HepG2 (cell line): ENCODE data around the gene CHADL. TPM values are rescaled to one million over a fixed set of nuclear protein-coding genes. Genes with fewer than 3 reads are reported as not detected.

Experiments
- BHLHE40 ChIP-seq: IDR thresholded peaks from 2 replicates; pipeline ENCODE4 v1.6.1; 2011; ENCODE audit warnings: low read length, improper control_type of control experiment
- CAMTA2 ChIP-seq: sonication (generic); formaldehyde crosslinking; IDR thresholded peaks from 2 replicates; pipeline ENCODE4 v1.4.0; 2020; ENCODE audit warnings: mild to moderate bottlenecking, missing genetic modification reagents, borderline replicate concordance
- EZH2 ChIP-seq: conservative IDR thresholded peaks from 2 replicates; pipeline ENCODE4 v1.6.1; 2012; ENCODE audit warnings: mild to moderate bottlenecking, low read depth, low read length, moderate library complexity
- FOXP1 ChIP-seq, 2 experiments: fragments of 450-650 bp in 1 of 2; IDR thresholded peaks; 2 replicates each; pipeline ENCODE4 v1.6.1; 2017 to 2018; ENCODE audit warnings: antibody characterized with exemption in 1 of 2
- GFI1 ChIP-seq: sonication (generic); formaldehyde crosslinking; IDR thresholded peaks from 2 replicates; pipeline ENCODE4 v1.5.0; 2020; ENCODE audit warnings: missing genetic modification reagents, mild to moderate bottlenecking, borderline replicate concordance
- HDAC2 ChIP-seq: sonication (generic); formaldehyde crosslinking; IDR thresholded peaks from 2 replicates; pipeline ENCODE4 v1.4.0; 2020; ENCODE audit warnings: missing genetic modification reagents
- MTF2 ChIP-seq: sonication (generic); formaldehyde crosslinking; IDR thresholded peaks from 2 replicates; pipeline ENCODE4 v1.5.0; 2020; ENCODE audit warnings: missing genetic modification reagents, borderline replicate concordance
- NCOA1 ChIP-seq: sonication (generic); formaldehyde crosslinking; IDR thresholded peaks from 2 replicates; pipeline ENCODE4 v1.9.0; 2021; ENCODE audit warnings: missing genetic modification reagents
- POGK ChIP-seq: sonication (generic); formaldehyde crosslinking; conservative IDR thresholded peaks from 2 replicates; pipeline ENCODE4 v1.8.0; 2022; ENCODE audit warnings: mild to moderate bottlenecking, moderate library complexity, missing genetic modification reagents
- SRSF4 ChIP-seq: fragments of 200-400 bp; formaldehyde crosslinking; IDR thresholded peaks from one replicate; pipeline ENCODE4 v1.6.1; 2018; ENCODE audit warnings: mild to moderate bottlenecking, low read depth, low read length, moderate library complexity; ENCODE audit not compliant: poor library complexity, severe bottlenecking
- YEATS4 ChIP-seq: sonication (generic); formaldehyde crosslinking; IDR thresholded peaks from 2 replicates; pipeline ENCODE4 v1.4.0; 2020; ENCODE audit warnings: missing genetic modification reagents, borderline replicate concordance
- ZBTB38 ChIP-seq: sonication (generic); formaldehyde crosslinking; IDR thresholded peaks from 2 replicates; pipeline ENCODE4 v1.5.1; 2020; ENCODE audit warnings: mild to moderate bottlenecking, missing genetic modification reagents
- ZFX ChIP-seq: sonication (generic); formaldehyde crosslinking; IDR thresholded peaks from 2 replicates; pipeline ENCODE4 v1.4.0; 2020; ENCODE audit warnings: mild to moderate bottlenecking, low read depth, missing genetic modification reagents, moderate library complexity
- ZNF431 ChIP-seq: sonication (generic); formaldehyde crosslinking; IDR thresholded peaks from 2 replicates; pipeline ENCODE4 v1.9.0; 2022; ENCODE audit warnings: missing genetic modification reagents, low read depth, mild to moderate bottlenecking, borderline replicate concordance
- ZNF451 ChIP-seq: sonication (generic); formaldehyde crosslinking; IDR thresholded peaks from 2 replicates; pipeline ENCODE4 v1.5.0; 2020; ENCODE audit warnings: mild to moderate bottlenecking, missing genetic modification reagents
- ZNF570 ChIP-seq: sonication (generic); formaldehyde crosslinking; IDR thresholded peaks from 2 replicates; pipeline ENCODE4 v1.4.0; 2020; ENCODE audit warnings: mild to moderate bottlenecking, missing genetic modification reagents, borderline replicate concordance
- polyA plus RNA-seq, 8 experiments: library from polyadenylated mRNA; depleted of rRNA in 3 of 8; stranded (reverse) in 7 of 8; unstranded in 1 of 8; fragments of >200 nt; fragmentation: Illumina TruSeq in 4 of 8; extraction: Trizol in 4 of 8; gene quantifications; 2 replicates each; pipeline versions ENCODE4 v1.2.1 to v1.2.3, GENCODE V29; 2011 to 2016; ENCODE audit warnings: low read depth in 4 of 8, missing spikeins in 1 of 8, mixed read lengths in 1 of 8; ENCODE audit not compliant: insufficient read depth in 1 of 8
- total RNA-seq, 5 experiments: library from RNA; depleted of rRNA; stranded (reverse); fragments of >200 nt; fragmentation: Illumina TruSeq; extraction: Trizol; gene quantifications; 2 replicates each; pipeline ENCODE4 v1.2.3, GENCODE V29; 2016; ENCODE audit warnings: low read depth in 1 of 5
- TF ChIP-seq, protein P1 (sequence below): sonication (generic); formaldehyde crosslinking; IDR thresholded peaks from 2 replicates; pipeline ENCODE4 v1.4.0; 2020; ENCODE audit warnings: missing genetic modification reagents
- TF ChIP-seq, protein P2 (sequence below): sonication (generic); formaldehyde crosslinking; IDR thresholded peaks from 2 replicates; pipeline ENCODE4 v1.9.0; 2021; ENCODE audit warnings: missing genetic modification reagents, borderline replicate concordance
- TF ChIP-seq, protein P3 (sequence below): sonication (generic); formaldehyde crosslinking; IDR thresholded peaks from 2 replicates; pipeline ENCODE4 v1.4.0; 2020; ENCODE audit warnings: mild to moderate bottlenecking, missing genetic modification reagents

The CHADL gene
- total and polyA plus RNA-seq, 2 of the 13 experiments (the other 11 are each of a cell fraction or from before 2014, with no cell fraction given), result 2.8 to 8.1 TPM

GRCh38 chr22:41197038-41197972 is 43.4 kb downstream of the CHADL start (continued):
- TF ChIP-seq CAMTA2 (CRISPR knock-in tag) (no peak), YEATS4 (CRISPR knock-in tag) (peak; percentile 39; the same call in 1 of the 2 replicates), MTF2 (CRISPR knock-in tag) (no peak), ZFX (peak; percentile 30; the same call in 1 of the 2 replicates), POGK (CRISPR knock-in tag) (peak; percentile 78), GFI1 (CRISPR knock-in tag) (no peak), NCOA1 (CRISPR knock-in tag) (no peak; the same call in 1 of the 2 replicates), EZH2 (no peak), ZNF570 (CRISPR knock-in tag) (no peak), ZNF451 (no peak), HDAC2 (CRISPR knock-in tag) (no peak), BHLHE40 (peak; percentile 29; the same call in 1 of the 2 replicates), SRSF4 (no peak), ZBTB38 (CRISPR knock-in tag) (peak; percentile 53), ZNF431 (CRISPR knock-in tag) (no peak), FOXP1 (IDR thresholded peaks at IDR 0.05) (no peak), FOXP1 (CRISPR knock-in tag; IDR thresholded peaks at IDR 0.05) (no peak)
- TF ChIP-seq, protein P1, sequence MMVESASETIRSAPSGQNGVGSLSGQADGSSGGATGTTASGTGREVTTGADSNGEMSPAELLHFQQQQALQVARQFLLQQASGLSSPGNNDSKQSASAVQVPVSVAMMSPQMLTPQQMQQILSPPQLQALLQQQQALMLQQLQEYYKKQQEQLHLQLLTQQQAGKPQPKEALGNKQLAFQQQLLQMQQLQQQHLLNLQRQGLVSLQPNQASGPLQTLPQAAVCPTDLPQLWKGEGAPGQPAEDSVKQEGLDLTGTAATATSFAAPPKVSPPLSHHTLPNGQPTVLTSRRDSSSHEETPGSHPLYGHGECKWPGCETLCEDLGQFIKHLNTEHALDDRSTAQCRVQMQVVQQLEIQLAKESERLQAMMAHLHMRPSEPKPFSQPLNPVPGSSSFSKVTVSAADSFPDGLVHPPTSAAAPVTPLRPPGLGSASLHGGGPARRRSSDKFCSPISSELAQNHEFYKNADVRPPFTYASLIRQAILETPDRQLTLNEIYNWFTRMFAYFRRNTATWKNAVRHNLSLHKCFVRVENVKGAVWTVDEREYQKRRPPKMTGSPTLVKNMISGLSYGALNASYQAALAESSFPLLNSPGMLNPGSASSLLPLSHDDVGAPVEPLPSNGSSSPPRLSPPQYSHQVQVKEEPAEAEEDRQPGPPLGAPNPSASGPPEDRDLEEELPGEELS (CRISPR knock-in tag), result no peak
- TF ChIP-seq, protein P2, sequence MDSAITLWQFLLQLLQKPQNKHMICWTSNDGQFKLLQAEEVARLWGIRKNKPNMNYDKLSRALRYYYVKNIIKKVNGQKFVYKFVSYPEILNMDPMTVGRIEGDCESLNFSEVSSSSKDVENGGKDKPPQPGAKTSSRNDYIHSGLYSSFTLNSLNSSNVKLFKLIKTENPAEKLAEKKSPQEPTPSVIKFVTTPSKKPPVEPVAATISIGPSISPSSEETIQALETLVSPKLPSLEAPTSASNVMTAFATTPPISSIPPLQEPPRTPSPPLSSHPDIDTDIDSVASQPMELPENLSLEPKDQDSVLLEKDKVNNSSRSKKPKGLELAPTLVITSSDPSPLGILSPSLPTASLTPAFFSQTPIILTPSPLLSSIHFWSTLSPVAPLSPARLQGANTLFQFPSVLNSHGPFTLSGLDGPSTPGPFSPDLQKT, result no peak
- TF ChIP-seq, protein P3, sequence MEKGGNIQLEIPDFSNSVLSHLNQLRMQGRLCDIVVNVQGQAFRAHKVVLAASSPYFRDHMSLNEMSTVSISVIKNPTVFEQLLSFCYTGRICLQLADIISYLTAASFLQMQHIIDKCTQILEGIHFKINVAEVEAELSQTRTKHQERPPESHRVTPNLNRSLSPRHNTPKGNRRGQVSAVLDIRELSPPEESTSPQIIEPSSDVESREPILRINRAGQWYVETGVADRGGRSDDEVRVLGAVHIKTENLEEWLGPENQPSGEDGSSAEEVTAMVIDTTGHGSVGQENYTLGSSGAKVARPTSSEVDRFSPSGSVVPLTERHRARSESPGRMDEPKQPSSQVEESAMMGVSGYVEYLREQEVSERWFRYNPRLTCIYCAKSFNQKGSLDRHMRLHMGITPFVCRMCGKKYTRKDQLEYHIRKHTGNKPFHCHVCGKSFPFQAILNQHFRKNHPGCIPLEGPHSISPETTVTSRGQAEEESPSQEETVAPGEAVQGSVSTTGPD (CRISPR knock-in tag), result no peak
